HG03575 (cell line): Measurements from ENCODE around the gene ZBTB5.
"Not testable (repeated sequence)": the region's sequence is repeated elsewhere in the genome, so short reads cannot be mapped to it uniquely, and the experiment has no call there.

Experiments used
- ATAC-seq: cut with Tn5 transposase; IDR thresholded peaks from one replicate; pipeline ENCODE4 v1.9.1; 2021; ENCODE audit not compliant: unreplicated experiment, insufficient number of reproducible peaks, low FRiP score; ENCODE audit errors: extremely low read depth

The ZBTB5 gene

GRCh38 chr9:37414503-37414943, 50.7 kb downstream of the ZBTB5 start:
- no peak for ATAC-seq

DNA sequence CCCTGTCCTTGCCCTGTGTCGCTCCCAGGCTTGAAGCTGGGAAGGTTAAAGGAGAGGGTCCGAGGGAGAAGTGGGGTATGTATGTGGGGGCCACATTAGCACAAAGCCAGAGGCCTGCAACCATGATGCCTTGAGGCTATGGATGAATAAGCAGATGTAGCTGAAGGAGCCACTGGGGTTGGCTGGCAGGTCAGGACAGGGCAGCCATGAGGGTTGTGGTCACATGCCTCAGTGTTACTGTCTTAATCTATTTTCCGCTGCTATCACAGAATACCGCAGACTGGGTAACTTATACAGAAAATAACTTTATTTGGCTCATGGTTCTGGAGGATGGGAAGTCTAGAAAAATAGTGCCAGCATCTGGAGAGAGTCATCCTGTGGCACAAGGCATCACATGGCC, 51.9 kb downstream of the ZBTB5 start:
- ATAC-seq: no peak

- ATAC-seq: no peak
Measured at GRCh38 chr9:37412431-37413151, 52.7 kb downstream of the ZBTB5 start.

GRCh38 chr9:37410969-37411785, 54.1 kb downstream of the ZBTB5 start:
- ATAC-seq: no peak

DNA sequence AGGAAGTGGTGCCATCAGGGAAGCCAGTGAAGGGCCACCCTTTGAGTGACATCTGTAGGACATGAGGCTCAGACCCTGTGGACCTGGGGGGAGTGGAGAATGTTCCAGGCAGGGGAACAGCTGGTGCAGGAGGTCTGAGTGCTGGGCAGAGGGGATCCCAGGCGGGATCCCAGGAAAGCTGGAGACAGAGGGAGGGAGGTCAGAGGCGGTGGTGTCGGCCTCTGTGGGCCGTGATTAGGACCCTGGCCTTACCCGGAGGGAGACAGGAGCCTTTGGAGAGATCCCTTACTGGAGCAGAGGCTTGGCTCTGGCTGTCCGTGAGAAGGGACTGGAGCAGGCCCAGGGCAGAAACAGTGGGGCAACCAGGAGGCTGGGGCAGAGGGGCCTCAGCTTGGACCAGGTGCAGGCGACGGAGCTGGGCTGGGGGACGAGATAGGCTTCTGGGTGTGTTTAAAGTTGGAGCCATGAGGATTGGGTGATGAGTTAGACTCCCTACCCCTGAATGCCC, 54.8 kb downstream of the ZBTB5 start:
- no peak for ATAC-seq

DNA sequence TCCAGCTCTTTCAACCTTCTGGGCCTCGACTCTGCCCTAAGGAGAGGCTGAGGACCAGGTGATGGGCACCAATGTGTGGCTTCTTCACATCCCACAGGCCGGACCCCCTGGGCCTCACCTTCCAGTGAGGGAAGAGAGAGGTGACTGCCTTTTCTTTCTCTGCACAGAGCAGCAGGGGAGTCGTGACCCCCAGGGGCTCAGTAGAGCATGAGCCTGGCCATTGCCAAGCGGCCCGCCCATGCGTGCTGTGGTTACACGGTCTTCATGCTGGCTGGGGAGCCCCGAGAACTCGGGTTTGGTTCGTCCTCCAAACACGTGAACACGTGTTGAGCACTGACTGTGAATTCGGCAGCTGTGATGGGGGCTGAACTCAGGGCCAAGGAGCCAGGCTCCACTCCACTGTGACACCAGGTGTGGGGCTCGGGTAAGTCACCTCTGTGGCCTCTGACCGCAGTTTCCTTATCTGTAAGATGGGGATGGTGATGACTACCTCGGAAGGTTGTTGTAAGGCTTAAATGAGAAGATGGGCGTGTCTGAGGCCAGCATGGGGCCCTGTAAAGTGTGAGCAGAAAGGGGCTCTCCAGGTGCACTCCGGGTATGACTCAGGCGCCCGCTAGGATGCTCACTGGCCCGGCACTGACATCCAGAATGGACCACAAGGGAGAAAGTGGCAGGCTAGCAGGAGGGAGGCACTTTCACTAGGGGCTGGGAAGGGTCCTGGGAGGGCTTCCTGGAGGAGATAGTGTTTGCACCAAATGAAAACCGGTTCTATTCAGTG, 56.1 kb downstream of the ZBTB5 start:
- peak; percentile 68 for ATAC-seq

- no peak for ATAC-seq
Measured at GRCh38 chr9:37407468-37407867, 57.8 kb downstream of the ZBTB5 start.

- no peak for ATAC-seq
Measured at GRCh38 chr9:37406603-37407401, 58.4 kb downstream of the ZBTB5 start.

GRCh38 chr9:37405764-37406380, 59.4 kb downstream of the ZBTB5 start:
- no peak for ATAC-seq

DNA sequence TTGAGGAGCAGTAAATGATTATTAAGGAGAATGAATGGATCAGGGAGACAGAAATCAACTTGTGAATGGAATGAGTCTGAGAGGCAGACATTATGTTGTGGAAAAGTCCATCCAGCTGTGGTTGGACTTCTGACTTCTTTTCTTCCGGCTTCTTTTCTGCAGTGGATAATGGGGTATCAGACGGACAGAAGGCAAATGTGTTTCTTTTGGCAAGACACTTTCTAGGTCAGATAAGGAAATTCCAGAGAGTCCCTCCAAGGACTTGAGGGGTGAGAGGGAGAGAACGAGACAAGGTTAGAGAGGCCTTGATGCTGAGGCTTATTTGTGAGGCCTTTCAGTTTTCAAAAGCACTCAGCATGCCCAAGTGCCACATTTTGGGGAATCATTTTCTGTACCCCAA, 59.9 kb downstream of the ZBTB5 start:
- ATAC-seq: no peak

- no peak for ATAC-seq
Measured at GRCh38 chr9:37404590-37404989, 60.7 kb downstream of the ZBTB5 start.

DNA sequence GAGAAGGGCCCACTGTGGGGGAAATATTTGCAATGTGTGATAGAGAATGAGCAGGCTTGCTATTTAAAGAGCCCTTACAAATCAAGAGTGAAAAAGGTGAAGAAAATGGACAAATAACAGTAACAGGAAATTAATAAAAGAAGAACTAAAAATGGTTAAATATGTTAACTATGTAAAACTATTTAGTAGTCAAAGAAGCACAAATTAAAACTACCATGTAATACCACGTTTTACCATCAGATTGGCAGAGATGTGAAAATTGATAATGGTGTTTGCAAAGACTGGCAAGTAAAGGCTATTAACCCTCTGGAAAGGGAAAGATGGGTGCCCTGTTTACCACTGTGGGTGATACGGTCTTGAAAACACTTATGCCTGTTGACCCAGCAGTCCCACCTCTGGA, 65.9 kb downstream of the ZBTB5 start:
- ATAC-seq: no peak

DNA sequence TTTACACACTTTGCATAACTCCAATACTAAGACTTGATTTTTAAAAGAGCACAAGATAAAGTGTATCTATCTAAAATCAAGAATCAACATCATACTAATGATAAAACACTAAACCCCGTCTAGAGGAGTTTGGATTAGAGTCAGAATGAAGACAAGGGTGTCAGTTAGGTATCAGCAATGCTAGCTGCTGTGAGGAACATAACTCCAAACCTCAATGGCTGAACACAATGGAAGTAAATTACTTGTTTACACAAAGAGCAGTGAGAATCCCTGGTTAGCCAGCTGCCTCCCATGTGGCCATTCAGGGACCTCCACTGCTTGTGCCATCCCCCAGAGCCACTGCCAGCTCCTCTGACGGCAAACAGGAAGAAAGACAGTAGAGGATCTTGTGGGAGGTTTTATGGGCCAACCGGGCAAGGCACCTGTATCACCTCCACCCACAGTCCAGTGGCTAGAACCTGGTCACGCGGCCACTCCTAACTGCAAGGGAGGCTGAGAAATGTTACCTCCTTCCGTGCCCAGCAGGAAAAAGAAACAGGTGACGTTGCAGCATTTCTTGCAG, 66.7 kb downstream of the ZBTB5 start:
- no peak for ATAC-seq

GRCh38 chr9:37397948-37398347, 67.3 kb downstream of the ZBTB5 start:
- not testable (repeated sequence) for ATAC-seq

DNA sequence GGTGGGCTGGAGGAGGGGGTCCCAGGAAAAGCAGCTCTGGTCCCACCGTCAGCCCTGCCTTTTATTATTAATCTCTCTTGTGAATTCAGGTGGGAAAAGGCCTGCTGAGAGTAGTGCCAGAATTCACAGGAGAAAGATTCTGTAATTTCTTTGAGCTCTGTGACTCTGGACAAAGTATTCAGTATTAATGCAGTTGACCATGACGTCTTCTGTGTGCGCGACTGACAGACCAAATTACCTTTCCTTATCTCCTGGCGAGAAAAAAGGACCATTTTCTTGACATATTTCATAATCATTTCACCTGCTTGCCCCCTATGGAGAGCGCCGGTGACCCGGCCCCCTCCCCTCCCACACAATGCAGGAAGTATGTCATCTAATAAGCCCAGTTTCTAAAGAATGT, 69.6 kb downstream of the ZBTB5 start:
- ATAC-seq: no peak

GRCh38 chr9:37395229-37395628, 70.0 kb downstream of the ZBTB5 start:
- no peak for ATAC-seq

DNA sequence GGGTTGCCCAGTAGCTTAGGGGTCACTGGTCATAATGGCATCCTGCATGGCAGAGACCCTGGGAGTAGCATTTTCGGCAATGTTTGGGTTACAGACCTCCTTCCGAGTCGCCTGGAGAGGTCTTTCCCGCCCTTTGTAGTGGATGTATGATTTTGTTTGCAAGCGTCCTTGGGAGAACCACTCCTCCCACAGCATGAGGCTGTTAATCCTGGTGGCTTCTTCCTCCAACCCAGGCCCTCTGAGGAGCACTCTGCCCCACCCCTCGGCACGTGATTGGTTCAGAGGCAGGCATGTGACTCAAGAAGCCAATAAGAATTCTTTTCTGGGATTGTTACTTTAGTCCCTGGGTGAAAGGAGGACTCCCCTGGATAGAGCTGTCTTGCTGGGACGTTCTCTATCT, 73.0 kb downstream of the ZBTB5 start:
- no peak for ATAC-seq

- peak; percentile 35 for ATAC-seq
Measured at GRCh38 chr9:37390759-37391158, 74.5 kb downstream of the ZBTB5 start.
